Smooth muscle cell (in vitro differentiated cells): ENCODE data around the gene RNF4. TPM values are rescaled to one million over a fixed set of nuclear protein-coding genes. Genes with fewer than 3 reads are reported as not detected.

ENCODE experiments used
- DNase-seq: peaks from one replicate; lab custom pipeline; 2025; ENCODE audit not compliant: unreplicated experiment; lab: John Stamatoyannopoulos, UW
- H2AFZ ChIP-seq: fragments of 200-600 bp; sonication (generic); 2 replicates; pipeline ENCODE4 v1.6.0; 2016; ENCODE audit warnings: antibody characterized with exemption, low read depth, mild to moderate bottlenecking
- H3F3A ChIP-seq: fragments of 200-600 bp; sonication (generic); 2 replicates; pipeline ENCODE4 v1.6.0; 2017; ENCODE audit warnings: antibody characterized with exemption, low read depth
- H3K27ac ChIP-seq: fragments of 200-600 bp; sonication (generic); 2 replicates; pipeline ENCODE4 v1.5.1; 2016; ENCODE audit warnings: low read depth, mild to moderate bottlenecking
- H3K27me3 ChIP-seq: fragments of 200-600 bp; sonication (generic); 2 replicates; pipeline ENCODE4 v1.6.1; 2016; ENCODE audit warnings: low read depth, mild to moderate bottlenecking
- H3K36me3 ChIP-seq: fragments of 200-600 bp; sonication (generic); 2 replicates; pipeline ENCODE4 v1.5.1; 2016; ENCODE audit warnings: low read depth
- H3K4me1 ChIP-seq: fragments of 200-600 bp; sonication (generic); 2 replicates; pipeline ENCODE4 v1.5.1; 2016; ENCODE audit warnings: low read depth
- H3K4me2 ChIP-seq: fragments of 200-600 bp; sonication (generic); 2 replicates; pipeline ENCODE4 v1.6.0; 2016; ENCODE audit warnings: mild to moderate bottlenecking
- H3K4me3 ChIP-seq: fragments of 200-600 bp; sonication (generic); 2 replicates; pipeline ENCODE4 v1.5.1; 2016; ENCODE audit warnings: mild to moderate bottlenecking
- H3K79me2 ChIP-seq: fragments of 200-600 bp; sonication (generic); 2 replicates; pipeline ENCODE4 v1.6.0; 2016; ENCODE audit warnings: low read depth, mild to moderate bottlenecking
- H3K9ac ChIP-seq: fragments of 200-600 bp; sonication (generic); 2 replicates; pipeline ENCODE4 v1.6.0; 2016; ENCODE audit warnings: low read depth
- H3K9me3 ChIP-seq: fragments of 200-600 bp; sonication (generic); replicated peaks from 2 replicates; pipeline ENCODE4 v1.5.1; 2016; ENCODE audit warnings: low read depth
- H4K20me1 ChIP-seq: fragments of 200-600 bp; sonication (generic); 2 replicates; pipeline ENCODE4 v1.6.0; 2016; ENCODE audit warnings: low read depth
- CTCF ChIP-seq: fragments of 200-600 bp; sonication (generic); IDR thresholded peaks from 2 replicates; pipeline ENCODE4 v1.5.1; 2017; ENCODE audit warnings: borderline replicate concordance, mild to moderate bottlenecking, antibody characterized with exemption; ENCODE audit not compliant: insufficient read depth, poor library complexity, severe bottlenecking
- WGBS: methylation state at CpG from one replicate; pipeline ENCODE4 v1.1.7; 2016; ENCODE audit warnings: low lambda C conversion rate; 5-methylcytosine and 5-hydroxymethylcytosine counted together
- polyA plus RNA-seq: library from polyadenylated mRNA; unstranded; fragments of >200 nt; fragmentation: Nextera tagmentation; extraction: Ambion mirVana; gene quantifications from 2 replicates; pipeline ENCODE4 v1.2.1, GENCODE V29; 2016
- total RNA-seq: library from RNA; depleted of rRNA; stranded (reverse); fragments of >200 nt; gene quantifications from 2 replicates; pipeline ENCODE4 v1.2.3, GENCODE V29; 2014

Gene RNF4
- total and polyA plus RNA-seq, 2 experiments from 2014 or later = 47.3 to 47.8 TPM

- H4K20me1 ChIP-seq = no peaks in the 10 kb centered on the region
- no peaks in the 10 kb centered on the region for H3K36me3 ChIP-seq
- H3F3A ChIP-seq = no peaks in the 10 kb centered on the region
- H3K9ac ChIP-seq = no peak overlapping the region
- no peaks in the 10 kb centered on the region for H3K27me3 ChIP-seq
- no peaks in the 10 kb centered on the region for H3K79me2 ChIP-seq
- no peak overlapping the region for H2AFZ ChIP-seq
- DNase-seq = no peak
- no peak overlapping the region for H3K4me2 ChIP-seq
- TF ChIP-seq CTCF = no peak
- no peaks in the 10 kb centered on the region for H3K9me3 ChIP-seq
- no peak overlapping the region for H3K4me3 ChIP-seq
- H3K27ac ChIP-seq = no peak overlapping the region
- WGBS = 89% methylated on average over 22 of the region's 25 CpGs
- H3K4me1 ChIP-seq = no peaks in the 10 kb centered on the region
Measured at GRCh38 chr4:2451821-2452785, 16.8 kb upstream of the RNF4 start.

- no peaks in the 10 kb centered on the region for H3K27me3 ChIP-seq
- no peak overlapping the region for H3K9ac ChIP-seq
Measured at GRCh38 chr4:2457481-2458295, 11.2 kb upstream of the RNF4 start.

GRCh38 chr4:2458546-2459491 lies 10.1 kb upstream of the RNF4 start:
- 94% methylated on average over 38 of the region's 38 CpGs for WGBS
- TF ChIP-seq CTCF = no peak
- Histone ChIP-seq H4K20me1 (no peaks in the 10 kb centered on the region), H3K9ac (no peak overlapping the region), H3K4me3 (no peak overlapping the region), H3K27me3 (no peaks in the 10 kb centered on the region), H3F3A (no peaks in the 10 kb centered on the region), H2AFZ (no peak overlapping the region), H3K9me3 (no peaks in the 10 kb centered on the region), H3K27ac (no peak overlapping the region), H3K79me2 (no peaks in the 10 kb centered on the region), H3K4me1 (peaks cover 5% of the 10 kb centered on the region), H3K4me2 (no peak overlapping the region), H3K36me3 (no peaks in the 10 kb centered on the region)
- no peak for DNase-seq

More at GRCh38 chr4:2457481-2458295, 11.2 kb upstream of the RNF4 start:
- no peak for DNase-seq
- Histone ChIP-seq H3K36me3 (no peaks in the 10 kb centered on the region), H3K27ac (no peak overlapping the region), H3K4me2 (no peak overlapping the region), H3K4me3 (no peak overlapping the region), H3K4me1 (peaks cover 5% of the 10 kb centered on the region), H3K9me3 (no peaks in the 10 kb centered on the region), H2AFZ (no peak overlapping the region), H3F3A (no peaks in the 10 kb centered on the region), H3K79me2 (no peaks in the 10 kb centered on the region), H4K20me1 (no peaks in the 10 kb centered on the region)
- WGBS = 91% methylated on average over 24 of the region's 24 CpGs
- TF ChIP-seq CTCF = no peak
